Peyer's patch (tissue), 4 donors: ENCODE measurements around the gene PAPSS2. TPM values are rescaled to one million over a fixed set of nuclear protein-coding genes. Genes with fewer than 3 reads are reported as not detected.
"Not testable (repeated sequence)": the region's sequence is repeated elsewhere in the genome, so short reads cannot be mapped to it uniquely, and the experiment has no call there.

Source experiments
- DNase-seq, 3 donors: peaks; one replicate each; pipeline ENCODE4 v3.0.0-alpha.2; 2017 to 2019
- H3K27ac ChIP-seq, 4 donors: fragments of 200-600 bp; sonication (generic); one replicate each; pipeline ENCODE4 v1.5.1; 2016 to 2019
- H3K27me3 ChIP-seq, 2 donors: fragments of 200-600 bp; sonication (generic); one replicate each; pipeline ENCODE4 v1.5.1; 2019
- H3K36me3 ChIP-seq, 3 donors: fragments of 200-600 bp; sonication (generic); one replicate each; pipeline ENCODE4 v1.5.1; 2016 to 2019
- H3K4me1 ChIP-seq, 4 donors: fragments of 200-600 bp; sonication (generic); one replicate each; pipeline ENCODE4 v1.5.1; 2016 to 2019
- H3K4me3 ChIP-seq, 4 donors: fragments of 200-600 bp; sonication (generic); 1 replicate in 3 of 4; 2 replicates in 1 of 4; pipeline ENCODE4 v1.5.1; 2016 to 2019; ENCODE audit warnings: mild to moderate bottlenecking in 1 of 4
- H3K9me3 ChIP-seq, 4 donors: fragments of 200-600 bp; sonication (generic); one replicate each; pipeline ENCODE4 v1.5.1; 2016 to 2019; ENCODE audit warnings: mild to moderate bottlenecking in 1 of 4
- CTCF ChIP-seq, 6 experiments: fragments of 450-650 bp in 4 of 6; fragments of 200-600 bp in 2 of 6; sonication (generic) in 1 of 6; IDR thresholded peaks; one replicate each; pipeline ENCODE4 v1.5.1; 2017 to 2019; ENCODE audit warnings: antibody characterized with exemption in 6 of 6, mild to moderate bottlenecking in 3 of 6, moderate library complexity in 1 of 6
- POLR2A ChIP-seq, 2 donors: fragments of 450-650 bp; IDR thresholded peaks; one replicate each; pipeline ENCODE4 v1.5.1; 2017; ENCODE audit warnings: antibody characterized with exemption in 2 of 2, mild to moderate bottlenecking in 2 of 2, moderate library complexity in 2 of 2
- total RNA-seq, 4 donors: library from RNA; depleted of rRNA; stranded (reverse); fragments of >200 nt; gene quantifications; one replicate each; pipeline ENCODE4 v1.1.0, GENCODE V29; 2016

The PAPSS2 gene
- total RNA-seq, 4 donors from 2014 or later, result 28.1 to 166 (median 146) TPM

DNA sequence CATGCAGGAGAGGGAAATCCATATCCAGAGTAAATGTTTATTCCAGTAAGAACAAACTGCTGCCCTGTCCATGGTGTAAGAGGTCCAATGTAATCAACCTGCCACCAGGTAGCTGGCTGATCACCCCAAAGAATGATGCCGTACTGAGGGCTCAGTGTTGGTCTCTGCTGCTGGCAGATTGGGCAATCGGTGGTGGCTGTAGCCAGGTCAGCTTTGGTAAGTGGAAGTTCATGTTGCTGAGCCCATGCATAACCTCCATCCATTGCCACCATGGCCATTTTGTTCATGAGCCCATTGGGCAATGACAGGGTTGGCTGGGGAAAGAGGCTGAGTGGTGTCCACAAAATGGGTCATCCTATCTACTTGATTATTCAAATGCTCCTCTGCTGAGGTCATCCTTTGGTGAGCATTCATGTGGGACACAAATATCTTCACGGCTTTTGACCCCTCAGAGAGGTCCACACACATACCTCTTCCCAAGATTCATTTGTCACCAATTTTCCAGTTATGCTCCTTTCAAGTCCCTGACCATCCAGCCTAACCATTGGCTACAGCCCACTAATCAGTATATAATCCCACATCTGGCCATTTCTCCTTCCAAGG is 23.3 kb upstream of the PAPSS2 start:
- TF ChIP-seq CTCF (IDR thresholded peaks at IDR 0.05) (no peak), POLR2A (IDR thresholded peaks at IDR 0.05) (no peak)
- Histone ChIP-seq H3K27ac (peak overlapping the region in 1 of 4 donors; percentile 56), H3K36me3 (no peaks in the 10 kb centered on the region), H3K4me3 (no peak overlapping the region), H3K9me3 (no peaks in the 10 kb centered on the region), H3K27me3 (no peaks in the 10 kb centered on the region), H3K4me1 (no peaks in the 10 kb centered on the region)
- no peak for DNase-seq

DNA sequence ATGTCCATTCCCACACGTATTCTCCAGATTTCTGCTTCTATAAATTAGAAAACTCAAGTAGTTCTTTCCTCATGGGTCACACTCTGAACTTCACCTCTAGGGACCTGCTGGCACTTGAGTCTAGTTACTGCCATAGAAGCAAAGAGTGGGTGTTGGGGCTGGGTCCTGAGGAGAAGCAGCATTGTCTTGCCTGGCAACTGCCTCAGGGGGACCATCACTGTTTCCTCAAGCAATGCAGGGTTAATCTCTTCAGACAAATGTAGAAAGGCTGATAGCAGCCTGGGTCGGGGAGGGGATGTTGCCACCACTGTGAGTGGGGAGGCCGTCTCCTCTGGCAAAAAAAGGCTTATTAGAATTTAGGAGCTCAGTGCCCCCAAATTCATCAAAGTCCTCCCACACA is 20.2 kb upstream of the PAPSS2 start:
- Histone ChIP-seq H3K9me3 (no peaks in the 10 kb centered on the region), H3K36me3 (no peaks in the 10 kb centered on the region), H3K27ac (no peak overlapping the region), H3K4me3 (no peak overlapping the region), H3K27me3 (no peaks in the 10 kb centered on the region), H3K4me1 (no peaks in the 10 kb centered on the region)
- no peak for DNase-seq
- no peak for TF ChIP-seq POLR2A (IDR thresholded peaks at IDR 0.05)
- no peak for TF ChIP-seq CTCF (IDR thresholded peaks at IDR 0.05)

GRCh38 chr10:87640043-87640442 is 19.6 kb upstream of the PAPSS2 start:
- Histone ChIP-seq H3K27me3 (no peaks in the 10 kb centered on the region), H3K27ac (no peak overlapping the region), H3K4me3 (no peak overlapping the region), H3K4me1 (no peaks in the 10 kb centered on the region), H3K9me3 (no peaks in the 10 kb centered on the region), H3K36me3 (no peaks in the 10 kb centered on the region)
- no peak for TF ChIP-seq CTCF (IDR thresholded peaks at IDR 0.05)
- no peak for TF ChIP-seq POLR2A (IDR thresholded peaks at IDR 0.05)
- no peak for DNase-seq

DNA sequence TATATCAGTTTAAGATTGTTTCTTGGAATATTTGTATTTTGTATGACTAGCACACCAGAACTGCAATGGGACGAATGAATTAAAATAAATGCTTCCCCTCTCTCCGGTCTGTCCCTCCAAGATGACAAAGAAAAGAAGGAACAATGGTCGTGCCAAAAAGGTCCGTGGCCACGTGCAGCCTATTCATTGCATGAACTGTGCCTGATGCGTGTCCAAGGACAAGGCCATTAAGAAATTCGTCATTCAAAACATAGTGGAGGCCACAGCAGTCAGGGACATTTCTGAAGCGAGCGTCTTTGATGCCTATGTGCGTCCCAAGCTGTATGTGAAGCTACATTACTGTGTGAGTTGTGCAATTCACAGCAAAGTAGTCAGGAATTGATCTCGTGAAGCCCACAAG is 17.2 kb upstream of the PAPSS2 start:
- Histone ChIP-seq H3K27me3 (no peaks in the 10 kb centered on the region), H3K4me3 (no peak overlapping the region), H3K9me3 (no peaks in the 10 kb centered on the region), H3K36me3 (no peaks in the 10 kb centered on the region), H3K27ac (no peak overlapping the region), H3K4me1 (no peaks in the 10 kb centered on the region)
- DNase-seq, result no peak
- TF ChIP-seq CTCF (IDR thresholded peaks at IDR 0.05), result no peak
- TF ChIP-seq POLR2A (IDR thresholded peaks at IDR 0.05), result no peak

DNA sequence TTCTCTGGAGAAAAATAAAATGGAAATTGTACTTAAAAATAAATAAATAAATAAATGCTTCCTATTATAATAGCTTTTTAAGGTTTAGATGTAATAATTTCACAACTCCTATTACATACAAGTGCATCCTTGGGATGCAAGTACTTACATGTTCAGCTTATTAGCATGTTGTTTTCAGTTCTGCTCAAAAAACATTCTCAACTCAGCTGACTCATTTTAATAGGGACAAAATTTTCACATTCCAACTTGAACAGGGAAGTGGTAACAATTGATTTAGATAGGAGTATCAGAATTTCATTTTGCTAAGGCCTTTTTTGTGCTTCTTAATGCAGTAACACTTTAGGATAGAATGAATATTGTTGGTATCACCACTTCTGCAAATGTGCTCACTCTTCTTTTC is 16.7 kb upstream of the PAPSS2 start:
- Histone ChIP-seq H3K27ac (no peak overlapping the region), H3K36me3 (no peaks in the 10 kb centered on the region), H3K4me1 (no peaks in the 10 kb centered on the region), H3K4me3 (no peak overlapping the region), H3K27me3 (no peaks in the 10 kb centered on the region), H3K9me3 (no peaks in the 10 kb centered on the region)
- no peak for TF ChIP-seq CTCF (IDR thresholded peaks at IDR 0.05)
- no peak for TF ChIP-seq POLR2A (IDR thresholded peaks at IDR 0.05)
- no peak for DNase-seq

GRCh38 chr10:87643920-87644319 is 15.8 kb upstream of the PAPSS2 start:
- H3K4me1 ChIP-seq, result no peaks in the 10 kb centered on the region
- TF ChIP-seq POLR2A (IDR thresholded peaks at IDR 0.05) (no peak), CTCF (IDR thresholded peaks at IDR 0.05) (no peak)

GRCh38 chr10:87644500-87644899 is 15.2 kb upstream of the PAPSS2 start:
- not testable (repeated sequence) for H3K4me1 ChIP-seq, H3K27ac ChIP-seq

More at GRCh38 chr10:87643920-87644319, 15.8 kb upstream of the PAPSS2 start:
- Histone ChIP-seq H3K4me3 (no peak overlapping the region), H3K36me3 (no peaks in the 10 kb centered on the region), H3K9me3 (no peaks in the 10 kb centered on the region), H3K27ac (no peak overlapping the region), H3K27me3 (no peaks in the 10 kb centered on the region)
- DNase-seq, result no peak

More at GRCh38 chr10:87644500-87644899, 15.2 kb upstream of the PAPSS2 start:
- H3K27me3 ChIP-seq, H3K4me3 ChIP-seq, H3K36me3 ChIP-seq, H3K9me3 ChIP-seq, DNase-seq: not testable (repeated sequence)
